ENCODE results near the gene GJA10.
A peak's percentile ranks its signal among the peaks of the same experiment; 100 is the strongest.
"Not testable (repeated sequence)": the region's sequence is repeated elsewhere in the genome, so short reads cannot be mapped to it uniquely, and the experiment has no call there.

GJA10 gene

GRCh38 chr6:89894169-89894568 is at the start of gene GJA10:
TSS of gene GJA10 (plus strand) at chr6:89894469. CDS start at chr6:89894469, 0 bp downstream.
- DNase-seq (ENCODE audit: low spot score) = no peak

- not testable (repeated sequence) for DNase-seq (ENCODE audit: low spot score)
Measured at GRCh38 chr6:89847513-89847912, 46.8 kb upstream of the GJA10 start.

- no peak for DNase-seq (ENCODE audit: low spot score)
Measured at GRCh38 chr6:89853068-89853467, 41.2 kb upstream of the GJA10 start.

- DNase-seq (ENCODE audit: low spot score) = no peak
Measured at GRCh38 chr6:89858041-89858440, 36.2 kb upstream of the GJA10 start.

GRCh38 chr6:89859744-89860143 is 34.5 kb upstream of the GJA10 start:
- DNase-seq (ENCODE audit: low spot score) = no peak

- DNase-seq (ENCODE audit: low spot score) = no peak
Measured at GRCh38 chr6:89862273-89862672, 32.0 kb upstream of the GJA10 start.

- no peak for DNase-seq (ENCODE audit: low spot score)
Measured at GRCh38 chr6:89862698-89863097, 31.6 kb upstream of the GJA10 start.

GRCh38 chr6:89866024-89866678 is 28.1 kb upstream of the GJA10 start:
- no peak for DNase-seq (ENCODE audit: low spot score)

- peak; percentile 30 for DNase-seq (ENCODE audit: low spot score)
Measured at GRCh38 chr6:89873721-89874120, 20.5 kb upstream of the GJA10 start.

GRCh38 chr6:89874438-89874837 is 19.8 kb upstream of the GJA10 start:
- peak; percentile 49 for DNase-seq (ENCODE audit: low spot score)

GRCh38 chr6:89886378-89887120 is 7.7 kb upstream of the GJA10 start:
- no peak for DNase-seq (ENCODE audit: low spot score)

GRCh38 chr6:89887452-89888137 is 6.7 kb upstream of the GJA10 start:
- DNase-seq (ENCODE audit: low spot score) = no peak

GRCh38 chr6:89888138-89888514 is 6.1 kb upstream of the GJA10 start:
- DNase-seq (ENCODE audit: low spot score) = no peak

- no peak for DNase-seq (ENCODE audit: low spot score)
Measured at GRCh38 chr6:89888871-89889270, 5.4 kb upstream of the GJA10 start.

- not testable (repeated sequence) for DNase-seq (ENCODE audit: low spot score)
Measured at GRCh38 chr6:89890845-89891528, 3.3 kb upstream of the GJA10 start.

GRCh38 chr6:89892577-89892976 is 1.7 kb upstream of the GJA10 start:
- DNase-seq (ENCODE audit: low spot score) = not testable (repeated sequence)

- no peak for DNase-seq (ENCODE audit: low spot score)
Measured at GRCh38 chr6:89895276-89895874, 1.1 kb downstream of the GJA10 start.

GRCh38 chr6:89910001-89910901 is 16.0 kb downstream of the GJA10 start:
- DNase-seq (ENCODE audit: low spot score) = not testable (repeated sequence)

GRCh38 chr6:89910902-89911240 is 16.6 kb downstream of the GJA10 start:
- no peak for DNase-seq (ENCODE audit: low spot score)

- no peak for DNase-seq (ENCODE audit: low spot score)
Measured at GRCh38 chr6:89916136-89916920, 22.1 kb downstream of the GJA10 start.
